ENCODE data around the gene CDC14A.
A peak's percentile ranks its signal among the peaks of the same experiment; 100 is the strongest.

The CDC14A gene

DNA sequence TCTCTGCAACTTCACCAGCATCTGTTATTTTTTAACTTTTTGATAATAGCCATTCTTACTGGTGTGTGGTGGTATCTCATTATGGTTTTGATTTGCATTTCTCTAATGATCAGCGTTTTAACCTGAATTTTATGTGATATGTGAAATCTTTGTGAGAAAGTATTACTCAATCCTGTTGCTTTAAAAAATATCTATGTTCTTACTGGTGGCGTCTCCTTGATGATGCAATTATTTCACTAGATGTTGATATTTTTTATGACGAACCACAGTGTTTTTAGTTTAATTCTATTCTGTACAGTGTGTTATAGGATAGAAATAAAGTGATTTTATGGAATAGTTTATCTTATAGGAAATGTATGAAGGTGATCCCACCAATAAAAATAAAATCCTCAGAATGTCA is 130.9 kb downstream of the CDC14A start:
- peaks cover 0 to 5% (median 1%) of the 10 kb centered on the region in 10 experiments; a peak in 6 of 20 replicates for H3K4me1 ChIP-seq
- no peak overlapping the region for H3K9ac ChIP-seq
- no peak overlapping the region for H3K27ac ChIP-seq
- peaks cover 30 to 87% (median 53%) of the 10 kb centered on the region in 11 experiments for H3K36me3 ChIP-seq
- H3K27me3 ChIP-seq, result no peaks in the 10 kb centered on the region
- H3K9me3 ChIP-seq (replicated peaks in 1 of 11), result peaks cover 0 to 12% (median 0%) of the 10 kb centered on the region in 11 experiments; a peak in 3 of 22 replicates
- no peak overlapping the region for H3K4me3 ChIP-seq
- no peak overlapping the region for H3K4me2 ChIP-seq
- no peaks in the 10 kb centered on the region for H4K20me1 ChIP-seq
- TF ChIP-seq Cebpa-rat (IDR thresholded peaks at IDR 0.05), result no peak

DNA sequence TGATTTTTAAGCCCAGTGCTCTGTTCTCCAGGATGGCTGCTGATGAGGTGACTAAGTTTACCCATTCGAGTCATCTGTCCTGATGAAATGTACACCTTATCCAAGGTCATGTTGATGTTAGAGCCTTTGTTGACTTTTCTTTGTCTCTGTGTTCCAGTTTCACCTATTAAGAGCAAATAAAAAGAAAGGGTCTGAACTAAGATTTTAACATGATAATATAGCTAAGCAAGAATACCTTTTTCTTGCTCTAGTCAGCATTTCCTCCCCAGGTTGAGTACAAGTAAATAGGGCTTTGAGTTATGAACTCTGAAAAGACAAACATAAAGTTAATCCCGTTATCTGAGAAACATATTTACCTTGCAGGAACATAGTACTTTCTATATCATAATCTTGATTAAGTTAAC is 133.6 kb downstream of the CDC14A start:
- Histone ChIP-seq H3K36me3 (peaks cover 28 to 90% (median 58%) of the 10 kb centered on the region in 11 experiments), H3K4me3 (no peak overlapping the region), H3K4me2 (no peak overlapping the region), H3K9ac (no peak overlapping the region), H3K27ac (no peak overlapping the region), H3K9me3 (replicated peaks in 1 of 11) (peaks cover 0 to 12% (median 0%) of the 10 kb centered on the region in 11 experiments; a peak in 3 of 22 replicates), H3K4me1 (no peaks in the 10 kb centered on the region), H3K27me3 (no peaks in the 10 kb centered on the region), H4K20me1 (no peaks in the 10 kb centered on the region)
- TF ChIP-seq Cebpa-rat (IDR thresholded peaks at IDR 0.05), result no peak

DNA sequence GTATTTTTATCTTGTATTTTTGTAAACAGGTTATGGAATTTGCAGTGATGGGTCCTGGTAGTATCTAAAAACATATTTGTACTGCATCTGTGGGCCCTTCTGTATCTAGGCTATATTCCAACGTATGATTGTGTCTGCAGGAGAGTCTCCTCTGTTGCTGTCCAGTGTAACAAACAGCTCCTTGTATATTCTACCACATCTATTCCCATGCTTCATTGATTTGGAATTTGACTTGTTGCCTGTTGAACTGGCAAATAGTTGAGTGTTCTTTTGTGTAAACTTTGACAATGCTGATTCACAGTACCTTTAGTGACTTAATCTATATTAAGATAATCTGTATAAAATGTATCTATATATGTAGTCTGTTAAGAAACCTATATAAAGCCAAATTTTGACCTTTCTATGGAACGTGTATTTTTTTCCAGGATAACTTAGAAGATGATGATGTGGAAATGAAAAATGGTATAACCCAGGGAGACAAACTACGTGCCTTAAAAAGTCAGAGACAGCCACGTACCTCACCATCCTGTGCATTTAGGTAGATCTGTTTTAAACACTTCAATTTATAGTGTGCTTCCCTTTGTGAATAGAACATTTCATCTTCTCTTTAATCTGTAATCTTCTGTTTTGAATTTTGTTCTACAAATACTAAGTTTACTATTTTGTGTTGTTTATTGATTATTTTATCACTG is 142.2 kb downstream of the CDC14A start:
- no peak for TF ChIP-seq Cebpa-rat (IDR thresholded peaks at IDR 0.05)
- H3K4me3 ChIP-seq, result no peak overlapping the region

DNA sequence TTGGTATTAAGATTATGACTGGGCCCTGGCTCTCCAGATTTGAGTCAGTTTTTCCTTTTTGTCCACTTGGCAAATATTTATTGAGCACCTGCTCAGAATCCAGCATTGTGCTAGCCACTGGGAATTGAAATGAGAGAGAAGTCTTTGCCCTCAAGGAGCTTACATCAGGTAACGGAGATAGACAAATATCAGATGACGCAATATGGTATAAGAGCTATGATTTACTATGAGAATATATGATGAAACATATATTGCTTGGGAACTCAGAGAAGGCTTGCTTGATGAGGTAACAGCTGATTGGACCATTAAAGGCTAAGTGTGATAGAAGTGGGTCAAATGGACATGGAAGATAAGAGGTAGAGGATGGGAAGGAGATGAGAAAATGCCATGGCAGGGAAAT is 144.6 kb downstream of the CDC14A start:
- TF ChIP-seq Cebpa-rat (IDR thresholded peaks at IDR 0.05), result peak in 6 of 11 experiments; percentile 25 to 80 (median 47); a peak in 7 of 22 replicates
- Histone ChIP-seq H4K20me1 (no peaks in the 10 kb centered on the region), H3K4me3 (no peak overlapping the region), H3K4me1 (peaks cover 0 to 7% (median 0%) of the 10 kb centered on the region in 10 experiments; a peak in 3 of 20 replicates), H3K27ac (no peak overlapping the region), H3K27me3 (no peaks in the 10 kb centered on the region), H3K9me3 (replicated peaks in 1 of 11) (no peaks in the 10 kb centered on the region), H3K36me3 (peaks cover 50 to 79% (median 67%) of the 10 kb centered on the region in 11 experiments), H3K4me2 (no peak overlapping the region), H3K9ac (no peak overlapping the region)

More for the DNA sequence above, 142.2 kb downstream of the CDC14A start:
- Histone ChIP-seq H3K27me3 (no peaks in the 10 kb centered on the region), H3K9ac (no peak overlapping the region), H3K27ac (no peak overlapping the region), H3K36me3 (peaks cover 34 to 68% (median 51%) of the 10 kb centered on the region in 11 experiments), H3K4me1 (peaks cover 0 to 7% (median 0%) of the 10 kb centered on the region in 10 experiments; a peak in 3 of 20 replicates), H3K4me2 (no peak overlapping the region), H4K20me1 (no peaks in the 10 kb centered on the region), H3K9me3 (replicated peaks in 1 of 11) (no peaks in the 10 kb centered on the region)

GRCh38 chr1:100497796-100498195 is 145.5 kb downstream of the CDC14A start:
- no peak for TF ChIP-seq Cebpa-rat (IDR thresholded peaks at IDR 0.05)
- H3K4me3 ChIP-seq, result no peak overlapping the region
- no peaks in the 10 kb centered on the region for H4K20me1 ChIP-seq
- no peaks in the 10 kb centered on the region for H3K9me3 ChIP-seq (replicated peaks in 1 of 11)
- H3K36me3 ChIP-seq, result peaks cover 50 to 85% (median 72%) of the 10 kb centered on the region in 11 experiments
- peaks cover 0 to 15% (median 0%) of the 10 kb centered on the region in 10 experiments; a peak in 5 of 20 replicates for H3K4me1 ChIP-seq
- no peak overlapping the region for H3K9ac ChIP-seq
- H3K27me3 ChIP-seq, result no peaks in the 10 kb centered on the region
- H3K27ac ChIP-seq, result no peak overlapping the region
- H3K4me2 ChIP-seq, result no peak overlapping the region

DNA sequence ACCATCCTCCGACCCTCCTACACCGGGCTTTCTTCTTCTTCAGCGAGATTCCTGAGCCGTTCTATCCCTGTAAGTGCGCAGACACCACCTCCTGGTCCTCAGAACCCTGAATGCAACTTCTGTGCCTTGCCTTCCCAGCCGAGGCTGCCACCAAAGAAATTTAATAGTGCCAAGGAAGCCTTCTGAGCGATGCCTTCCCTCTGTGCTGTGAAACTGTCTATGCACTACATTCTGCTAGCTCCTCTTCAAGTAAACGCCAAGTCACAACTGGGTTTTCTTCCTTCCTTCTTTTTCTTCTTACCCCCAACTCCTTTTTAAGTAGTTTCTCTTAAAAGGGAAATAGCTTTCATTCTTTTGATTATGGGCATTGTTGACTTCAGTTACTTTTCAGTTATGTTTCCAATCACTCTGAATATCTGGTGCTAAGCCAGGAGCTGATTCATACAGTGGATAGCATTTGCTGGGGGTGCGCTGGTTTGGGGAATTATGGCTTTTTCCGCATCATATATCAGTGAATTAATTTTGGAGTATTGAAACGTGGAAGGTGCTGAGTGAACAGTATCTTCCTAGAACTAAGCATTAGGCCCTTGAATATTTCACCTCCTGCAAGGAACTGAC is 147.0 kb downstream of the CDC14A start:
- H3K36me3 ChIP-seq, result peaks cover 50 to 93% (median 79%) of the 10 kb centered on the region in 11 experiments
- no peaks in the 10 kb centered on the region for H4K20me1 ChIP-seq
- H3K4me1 ChIP-seq, result peaks cover 0 to 16% (median 0%) of the 10 kb centered on the region in 10 experiments; a peak in 5 of 20 replicates
- H3K9me3 ChIP-seq (replicated peaks in 1 of 11), result no peaks in the 10 kb centered on the region
- peak overlapping the region in 2 of 11 experiments; percentile 31 to 58; a peak in 4 of 22 replicates for H3K27ac ChIP-seq
- peak overlapping the region in 1 of 11 experiments; percentile 13; a peak in 1 of 22 replicates for H3K4me2 ChIP-seq
- H3K9ac ChIP-seq, result no peak overlapping the region
- TF ChIP-seq Cebpa-rat (IDR thresholded peaks at IDR 0.05), result no peak
- no peak overlapping the region for H3K4me3 ChIP-seq
- no peaks in the 10 kb centered on the region for H3K27me3 ChIP-seq

DNA sequence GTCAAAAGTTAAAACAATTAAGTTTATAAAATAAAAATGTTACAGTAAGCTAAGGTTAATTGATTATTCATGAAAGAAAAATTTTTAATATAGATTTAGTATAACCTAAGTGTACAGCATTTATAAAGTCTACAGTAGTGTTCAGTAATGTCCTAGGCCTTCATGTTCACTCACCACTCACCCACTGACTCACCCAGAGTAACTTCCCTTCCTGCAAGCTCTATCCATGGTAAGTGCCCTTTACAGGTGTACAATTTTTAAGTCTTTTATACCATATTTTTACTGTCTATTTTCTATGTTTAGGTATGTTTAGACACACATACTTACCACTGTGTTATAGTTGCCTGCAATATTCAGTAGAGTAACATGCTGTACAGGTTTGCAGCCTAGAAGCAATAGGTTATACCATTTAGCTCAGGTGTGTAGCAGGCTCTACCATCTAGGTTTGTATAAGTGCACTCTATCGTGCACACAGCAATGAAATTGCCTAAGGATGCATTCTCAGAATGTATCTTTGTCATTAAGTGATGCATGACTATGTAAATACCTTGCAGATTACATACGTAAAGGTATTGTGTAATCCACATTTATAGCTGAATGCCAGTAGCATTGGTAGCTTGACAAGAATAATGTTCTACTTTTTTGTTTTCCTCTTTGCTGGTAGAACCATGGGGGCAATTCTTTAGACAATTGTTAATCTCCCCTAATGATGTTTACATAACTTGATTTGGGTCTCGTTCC is 149.9 kb downstream of the CDC14A start:
- Histone ChIP-seq H3K9ac (no peak overlapping the region), H3K36me3 (peaks cover 52 to 90% (median 74%) of the 10 kb centered on the region in 11 experiments), H3K4me3 (no peak overlapping the region), H3K4me1 (peaks cover 0 to 16% (median 0%) of the 10 kb centered on the region in 10 experiments; a peak in 5 of 20 replicates), H3K27me3 (no peaks in the 10 kb centered on the region), H4K20me1 (no peaks in the 10 kb centered on the region), H3K4me2 (no peak overlapping the region), H3K27ac (no peak overlapping the region), H3K9me3 (replicated peaks in 1 of 11) (0 out of 22 replicates have a peak, but pooled peaks cover 0 to 6% (median 0%) of the 10 kb centered on the region in 11 experiments)
- TF ChIP-seq Cebpa-rat (IDR thresholded peaks at IDR 0.05), result peak in 1 of 11 experiments; percentile 44; a peak in 1 of 22 replicates

- H3K27me3 ChIP-seq, result no peaks in the 10 kb centered on the region
- H3K4me3 ChIP-seq, result no peak overlapping the region
- H3K4me2 ChIP-seq, result no peak overlapping the region
- no peak overlapping the region for H3K27ac ChIP-seq
- TF ChIP-seq Cebpa-rat (IDR thresholded peaks at IDR 0.05), result no peak
- H4K20me1 ChIP-seq, result no peaks in the 10 kb centered on the region
- H3K9ac ChIP-seq, result no peak overlapping the region
- peaks cover 0 to 33% (median 17%) of the 10 kb centered on the region in 10 experiments; a peak in 13 of 20 replicates for H3K4me1 ChIP-seq
- H3K9me3 ChIP-seq (replicated peaks in 1 of 11), result 0 out of 22 replicates have a peak, but pooled peaks cover 0 to 6% (median 0%) of the 10 kb centered on the region in 11 experiments
- peaks cover 45 to 81% (median 66%) of the 10 kb centered on the region in 11 experiments for H3K36me3 ChIP-seq
These were observed 153.9 kb downstream of the CDC14A start for GRCh38 chr1:100506217-100506616.

Data from BLaER1 treated with 17β-estradiol and CSF1 and Interleukin-3, amounts not matched to agents 10 nM and 100 nM (cell line).